GM13977 (cell line): ENCODE measurements around the gene LTO1.

Experiments
- DNase-seq: peaks from one replicate; pipeline ENCODE4 v3.0.0; 2012; ENCODE audit warnings: low spot score
- CTCF ChIP-seq: IDR thresholded peaks from 2 replicates; pipeline ENCODE4 v1.5.1; 2012; ENCODE audit warnings: mild to moderate bottlenecking, control low read depth; ENCODE audit not compliant: insufficient read depth; ENCODE audit errors: extremely low read depth, missing control alignments
- in situ Hi-C: fragments of 300-500 bp; cut with MboI; formaldehyde crosslinking; loops from one replicate; pipeline ENCODE4 v1.12.0; 2022; ENCODE audit warnings: low sequenced_read_pairs, low pct_unique_long_range_greater_than_20kb, mixed read lengths, inconsistent platforms; ENCODE audit not compliant: unreplicated experiment

Gene LTO1

GRCh38 chr11:69647761-69648497 is 27.2 kb downstream of the LTO1 start:
- in situ Hi-C loops = no loop called here
- DNase-seq = no peak

GRCh38 chr11:69647390-69647748 is 27.8 kb downstream of the LTO1 start:
- DNase-seq = no peak
- in situ Hi-C loops = no loop called here
- TF ChIP-seq CTCF = no peak

More at GRCh38 chr11:69647761-69648497, 27.2 kb downstream of the LTO1 start:
- TF ChIP-seq CTCF = no peak

GRCh38 chr11:69646493-69647389 is 28.4 kb downstream of the LTO1 start:
- no peak for DNase-seq
- TF ChIP-seq CTCF = no peak
- in situ Hi-C loops = no loop called here

GRCh38 chr11:69645801-69646492 is 29.2 kb downstream of the LTO1 start:
- in situ Hi-C loops = no loop called here
- no peak for DNase-seq
- TF ChIP-seq CTCF = no peak

GRCh38 chr11:69644962-69645675 is 30.0 kb downstream of the LTO1 start:
- TF ChIP-seq CTCF = no peak
- no peak for DNase-seq
- in situ Hi-C loops = no loop called here
